ENCODE results near the gene CSPG4. TPM values are rescaled to one million over a fixed set of nuclear protein-coding genes. Genes with fewer than 3 reads are reported as not detected.
"Not testable (repeated sequence)": the region's sequence is repeated elsewhere in the genome, so short reads cannot be mapped to it uniquely, and the experiment has no call there.

The CSPG4 gene
- total and polyA plus RNA-seq, 12 donors, result 7.4 to 19.8 (median 12.1) TPM

GRCh38 chr15:75695220-75695619 is 17.4 kb downstream of the CSPG4 start:
- ATAC-seq (no peak), DNase-seq (no peak)
- Histone ChIP-seq H3K27me3 (peaks cover 0 to 57% (median 0%) of the 10 kb centered on the region in 7 donors), H3K4me1 (peaks cover 22 to 72% (median 48%) of the 10 kb centered on the region in 9 donors), H3K27ac (peak overlapping the region in 8 of 10 donors; percentile 2 to 82 (median 75)), H3K9me3 (no peaks in the 10 kb centered on the region), H3K36me3 (peaks cover 0 to 15% (median 0%) of the 10 kb centered on the region in 9 donors), H3K4me3 (no peak overlapping the region)
- TF ChIP-seq CTCF (IDR thresholded peaks at IDR 0.05), result no peak
- intact Hi-C loops (cut with DNase I), result no loop called here
- WGBS, 2 donors, result 53 to 56% methylated on average over 6 of the region's 6 CpGs

GRCh38 chr15:75694241-75695182 is 18.1 kb downstream of the CSPG4 start:
- Histone ChIP-seq H3K27ac (peak overlapping the region in 9 of 10 donors; percentile 31 to 82 (median 74)), H3K4me3 (peak overlapping the region in 2 of 10 donors; percentile 6 to 17), H3K27me3 (peaks cover 0 to 57% (median 0%) of the 10 kb centered on the region in 7 donors), H3K4me1 (peaks cover 18 to 65% (median 43%) of the 10 kb centered on the region in 9 donors), H3K9me3 (no peaks in the 10 kb centered on the region), H3K36me3 (peaks cover 0 to 18% (median 0%) of the 10 kb centered on the region in 9 donors)
- peak; percentile 75 to 77 for DNase-seq
- intact Hi-C loops (cut with DNase I), result loop anchor here in 4 of 10 donors (5.0 kb wide), 3 partner anchors 33 to 108 kb away; no protein-coding TSS in a partner anchor
- peak; percentile 71 to 91 (median 83) for ATAC-seq
- 13 to 14% methylated on average over 20 of the region's 20 CpGs for WGBS, 2 donors
- peak in 7 of 9 donors; percentile 21 to 56 (median 43) for TF ChIP-seq CTCF (IDR thresholded peaks at IDR 0.05)

DNA sequence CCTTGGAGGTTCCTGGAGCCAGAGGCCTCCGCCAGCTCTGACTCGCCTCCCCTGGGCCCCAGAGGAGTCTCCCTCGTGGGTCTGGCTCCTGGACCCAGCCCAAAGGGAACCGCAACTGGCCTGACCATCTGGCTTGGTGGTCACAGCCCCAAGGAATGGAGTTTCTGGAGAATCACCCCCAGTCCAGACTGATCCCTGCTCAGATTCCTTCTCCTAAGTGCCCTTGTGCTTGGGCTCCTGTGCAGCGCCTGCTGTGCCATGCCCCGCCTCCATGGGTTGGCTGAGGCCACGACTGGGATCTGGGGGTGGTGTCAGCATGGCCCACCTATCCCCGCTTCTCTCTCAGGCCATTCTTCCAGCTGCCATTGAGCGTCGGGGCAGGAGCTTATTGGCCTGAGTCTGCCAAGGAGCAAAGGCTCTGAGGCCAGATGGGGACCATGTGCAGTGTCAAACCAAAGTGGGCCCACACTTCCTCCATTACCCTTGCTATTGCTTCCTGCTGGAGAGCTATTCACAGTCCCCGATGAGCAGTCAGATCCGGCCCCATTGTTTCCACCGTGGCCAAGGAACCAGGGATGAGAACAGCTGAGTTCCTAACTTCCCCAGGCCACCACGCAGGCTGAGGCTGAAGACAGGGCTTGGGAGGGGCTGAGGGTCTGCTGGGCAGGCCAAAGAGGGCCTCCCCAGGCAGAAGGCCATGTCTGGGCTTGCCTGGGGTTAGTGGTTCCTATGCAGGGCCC is 19.0 kb downstream of the CSPG4 start:
- intact Hi-C loops (cut with DNase I), result loop anchor here in 4 of 10 donors (5.0 kb wide), 3 partner anchors 34 to 109 kb away; no protein-coding TSS in a partner anchor

GRCh38 chr15:75693028-75693427 is 19.6 kb downstream of the CSPG4 start:
- DNase-seq, ATAC-seq, H3K4me3 ChIP-seq, H3K9me3 ChIP-seq: not testable (repeated sequence)
- Histone ChIP-seq H3K36me3 (peaks cover 0 to 30% (median 0%) of the 10 kb centered on the region in 9 donors), H3K4me1 (peaks cover 17 to 51% (median 37%) of the 10 kb centered on the region in 9 donors), H3K27me3 (peaks cover 0 to 57% (median 0%) of the 10 kb centered on the region in 7 donors), H3K27ac (peak overlapping the region in 4 of 10 donors; percentile 74 to 82 (median 78))
- WGBS, 2 donors, result 68 to 72% methylated on average over 6 to 11 of the region's 15 CpGs
- intact Hi-C loops (cut with DNase I), result loop anchor here in 4 of 10 donors (5.0 kb wide), 3 partner anchors 34 to 109 kb away; no protein-coding TSS in a partner anchor

More for the DNA sequence above, 19.0 kb downstream of the CSPG4 start:
- WGBS, 2 donors, result 31 to 50% methylated on average over 14 of the region's 14 CpGs
- H3K27ac ChIP-seq, result peak overlapping the region in 9 of 10 donors; percentile 31 to 82 (median 74)
- ATAC-seq (no peak), DNase-seq (no peak)
- TF ChIP-seq CTCF (IDR thresholded peaks at IDR 0.05), result no peak
- H3K4me3 ChIP-seq, result no peak overlapping the region
- H3K9me3 ChIP-seq, result no peaks in the 10 kb centered on the region
- peaks cover 0 to 24% (median 0%) of the 10 kb centered on the region in 9 donors for H3K36me3 ChIP-seq
- H3K27me3 ChIP-seq, result peaks cover 0 to 57% (median 0%) of the 10 kb centered on the region in 7 donors
- peaks cover 17 to 57% (median 37%) of the 10 kb centered on the region in 9 donors for H3K4me1 ChIP-seq

DNA sequence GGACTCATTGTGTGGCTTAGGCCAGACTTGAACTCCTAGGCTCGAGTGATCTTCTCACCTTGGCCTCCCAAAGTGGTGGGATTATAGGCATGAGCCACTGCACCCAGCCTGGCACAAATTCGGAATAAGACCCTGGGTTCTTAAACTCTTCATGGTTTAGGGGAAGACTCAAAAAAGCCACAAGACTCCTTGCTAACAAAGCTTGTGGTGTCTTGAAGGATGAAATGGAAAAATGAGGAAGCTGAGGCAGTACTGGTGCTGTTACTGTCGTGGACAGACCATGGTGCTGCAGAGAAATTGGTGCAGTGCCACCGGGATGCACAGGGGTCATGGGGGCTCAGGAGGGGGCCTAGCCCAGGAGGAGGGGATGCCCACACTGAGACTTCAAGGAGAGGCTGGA is 20.3 kb downstream of the CSPG4 start:
- Histone ChIP-seq H3K4me1 (peaks cover 17 to 43% (median 37%) of the 10 kb centered on the region in 9 donors), H3K36me3 (peaks cover 0 to 36% (median 0%) of the 10 kb centered on the region in 9 donors), H3K27me3 (peaks cover 0 to 56% (median 0%) of the 10 kb centered on the region in 7 donors)
- H3K4me3 ChIP-seq, ATAC-seq, H3K9me3 ChIP-seq, DNase-seq, H3K27ac ChIP-seq: not testable (repeated sequence)
- WGBS, 2 donors, result 78 to 79% methylated on average over 4 of the region's 4 CpGs
- intact Hi-C loops (cut with DNase I), result loop anchor here in 4 of 10 donors (5.0 kb wide), 3 partner anchors 35 to 110 kb away; no protein-coding TSS in a partner anchor

- not testable (repeated sequence) for H3K4me3 ChIP-seq, H3K27ac ChIP-seq, ATAC-seq, DNase-seq, H3K9me3 ChIP-seq
- 93 to 94% methylated on average over 20 of the region's 20 CpGs for WGBS, 2 donors
- H3K36me3 ChIP-seq, result peaks cover 0 to 48% (median 0%) of the 10 kb centered on the region in 9 donors
- intact Hi-C loops (cut with DNase I), result loop anchor here in 5 of 10 donors (5.0 to 10.0 kb wide), 4 partner anchors 38 to 113 kb away; no protein-coding TSS in a partner anchor
- peaks cover 6 to 22% (median 14%) of the 10 kb centered on the region in 9 donors for H3K4me1 ChIP-seq
- peaks cover 0 to 28% (median 0%) of the 10 kb centered on the region in 7 donors for H3K27me3 ChIP-seq
Measured at GRCh38 chr15:75689429-75689828, 23.2 kb downstream of the CSPG4 start.

All from heart right ventricle (tissue), 16 donors.